Measurements from ENCODE around the gene OLIG3. TPM values are rescaled to one million over a fixed set of nuclear protein-coding genes. Genes with fewer than 3 reads are reported as not detected.

OLIG3 gene
- polyA plus RNA-seq (2013, experiment 1 of 2; ENCODE audit: insufficient read length): not detected
- not detected for polyA plus RNA-seq (2013, experiment 2 of 2; ENCODE audit: insufficient read length)

GRCh38 chr6:137494281-137494987, at the start of gene OLIG3:
TSS of gene OLIG3 (minus strand) at chr6:137494394. CDS start at chr6:137494170, 224 bp downstream.
- DNase-seq: no peak

- DNase-seq: no peak
Measured at GRCh38 chr6:137543114-137543513, 48.9 kb upstream of the OLIG3 start.

GRCh38 chr6:137542713-137543112, 48.5 kb upstream of the OLIG3 start:
- no peak for DNase-seq

GRCh38 chr6:137541534-137542063, 47.4 kb upstream of the OLIG3 start:
- no peak for DNase-seq

GRCh38 chr6:137536104-137536773, 42.0 kb upstream of the OLIG3 start:
- DNase-seq: no peak

- DNase-seq: no peak
Measured at GRCh38 chr6:137531376-137532092, 37.3 kb upstream of the OLIG3 start.

- DNase-seq: no peak
Measured at GRCh38 chr6:137530404-137530803, 36.2 kb upstream of the OLIG3 start.

GRCh38 chr6:137522831-137523230, 28.6 kb upstream of the OLIG3 start:
- no peak for DNase-seq

- no peak for DNase-seq
Measured at GRCh38 chr6:137522198-137522798, 28.1 kb upstream of the OLIG3 start.

- no peak for DNase-seq
Measured at GRCh38 chr6:137520520-137520919, 26.3 kb upstream of the OLIG3 start.

GRCh38 chr6:137519629-137520176, 25.5 kb upstream of the OLIG3 start:
- no peak for DNase-seq

GRCh38 chr6:137518386-137518983, 24.3 kb upstream of the OLIG3 start:
- DNase-seq: no peak

GRCh38 chr6:137514418-137514817, 20.2 kb upstream of the OLIG3 start:
- no peak for DNase-seq

- no peak for DNase-seq
Measured at GRCh38 chr6:137512757-137513605, 18.8 kb upstream of the OLIG3 start.

GRCh38 chr6:137510923-137511322, 16.7 kb upstream of the OLIG3 start:
- DNase-seq: no peak

- no peak for DNase-seq
Measured at GRCh38 chr6:137498481-137499190, 4.4 kb upstream of the OLIG3 start.

- DNase-seq: no peak
Measured at GRCh38 chr6:137497721-137498463, 3.7 kb upstream of the OLIG3 start.

- no peak for DNase-seq
Measured at GRCh38 chr6:137496909-137497720, 2.9 kb upstream of the OLIG3 start.

- no peak for DNase-seq
Measured at GRCh38 chr6:137496368-137496767, 2.2 kb upstream of the OLIG3 start.

Measured in fibroblast of skin of abdomen (primary cell).